Ovary (tissue), 3 donors: ENCODE results near the gene RSF1.

Experiments used
- CTCF ChIP-seq, 3 donors: fragments of 450-650 bp in 2 of 3; fragments of 200-600 bp in 1 of 3; IDR thresholded peaks; one replicate each; pipeline versions ENCODE4 v1.5.1 to v1.8.0; 2016 to 2022; ENCODE audit warnings: antibody characterized with exemption in 3 of 3, mild to moderate bottlenecking in 1 of 3
- EP300 ChIP-seq: sonication (generic); formaldehyde crosslinking; IDR thresholded peaks from one replicate; pipeline ENCODE4 v1.6.1; 2017; ENCODE audit warnings: antibody characterized with exemption
- POLR2A ChIP-seq: fragments of 450-650 bp; IDR thresholded peaks from one replicate; pipeline ENCODE4 v1.6.1; 2017; ENCODE audit warnings: antibody characterized with exemption, mild to moderate bottlenecking, moderate library complexity
- donor health status: DM: no; HTN: no; CAD: no.

- TF ChIP-seq POLR2A (no peak), CTCF (IDR thresholded peaks at IDR 0.05) (no peak), EP300 (no peak)
Observed at GRCh38 chr11:77636731-77637344, 183.7 kb downstream of the RSF1 start.
